ENCODE measurements around the gene TOM1L2. TPM values are rescaled to one million over a fixed set of nuclear protein-coding genes. Genes with fewer than 3 reads are reported as not detected.

Gene TOM1L2
- total and polyA plus RNA-seq, 2 of the 4 experiments (the other 2 are of a cell fraction), result 34.4 to 51.7 TPM

DNA sequence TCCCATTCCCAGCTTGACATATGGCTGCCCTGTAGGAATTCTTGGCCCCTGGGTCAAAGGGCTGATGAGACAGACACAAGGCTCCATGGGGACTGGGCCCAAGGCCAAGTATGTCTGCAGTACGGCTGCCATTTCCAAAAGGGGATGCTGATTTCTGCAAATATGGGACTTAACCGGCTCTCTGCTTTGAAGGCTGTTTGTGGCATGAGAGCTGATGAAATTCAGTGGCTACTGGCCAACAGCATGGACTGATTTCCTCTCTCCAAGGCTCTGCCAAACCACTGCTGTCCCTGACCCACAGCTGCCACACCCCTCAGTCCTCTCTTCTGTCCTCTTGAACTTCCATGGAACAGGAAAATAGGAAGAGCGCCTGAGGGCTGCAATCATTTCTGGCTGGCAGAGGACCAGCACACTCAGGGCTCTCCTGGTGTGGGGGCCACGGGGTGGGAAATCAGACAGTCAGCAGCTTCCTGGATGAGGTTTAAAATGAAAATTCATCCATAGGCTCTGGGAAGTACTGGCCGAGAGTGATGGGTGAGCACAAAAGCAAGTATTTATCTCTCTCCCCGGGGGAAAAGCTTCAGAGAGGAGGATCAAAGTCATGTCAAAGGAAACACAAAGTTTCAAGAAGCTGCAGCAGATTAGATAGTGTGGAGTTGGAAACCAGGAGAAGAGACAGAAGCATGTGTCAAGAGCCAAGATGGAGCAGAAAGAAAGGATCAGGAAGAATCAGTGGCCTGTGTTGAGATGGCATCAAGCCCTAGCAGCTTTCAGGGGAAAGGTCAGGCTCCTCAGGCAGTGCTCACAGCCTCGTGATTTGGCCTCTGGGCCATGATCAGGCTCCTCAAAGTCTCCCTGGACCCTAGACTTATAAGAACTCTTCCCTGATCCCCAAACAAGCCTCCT, 71.3 kb downstream of the TOM1L2 start:
- peak overlapping the region; percentile 14; the same call in 1 of the 2 replicates for H3K23ac ChIP-seq (ENCODE audit: low read depth, low read length)

More for the DNA sequence above, 71.3 kb downstream of the TOM1L2 start:
- peak overlapping the region; percentile 66 for H3K4ac ChIP-seq (ENCODE audit: low read depth, low read length)
- peak overlapping the region; percentile 60 for H2AFZ ChIP-seq (replicated peaks; ENCODE audit: low read length, poor library complexity)
- peak overlapping the region; percentile 68 for H2BK20ac ChIP-seq (ENCODE audit: low read depth, low read length)
- peak overlapping the region; percentile 33; the same call in 1 of the 2 replicates for H4K5ac ChIP-seq (ENCODE audit: low read depth, low read length)
- ChIA-PET POLR2A (ENCODE audit: unreplicated experiment) (interaction anchor here (0.6 kb wide), 1 partner anchor 35 kb away, joined by 5 read pairs; no protein-coding TSS in a partner anchor), CTCF (interaction anchor here (0.7 to 1.3 kb wide), 4 partner anchors 9 to 133 kb away, joined by 3 to 5 read pairs (median 4); no protein-coding TSS in a partner anchor)
- peak overlapping the region; percentile 31 to 77; a peak in 3 of 4 replicates for H4K8ac ChIP-seq (ENCODE audit: low read depth in 2 of 2, low read length in 2 of 2)
- TF ChIP-seq MAZ (IDR thresholded peaks at IDR 0.05; ENCODE audit: borderline replicate concordance, low read depth, low read length) (peak; percentile 63), CTCF (conservative IDR thresholded peaks at IDR 0.05; ENCODE audit: low read depth, low read length) (no peak), MAFK (IDR thresholded peaks at IDR 0.05; ENCODE audit: low read depth, low read length) (no peak; the same call in 1 of the 2 replicates), BHLHE40 (IDR thresholded peaks at IDR 0.05; ENCODE audit: low read depth, low read length) (peak; percentile 38; the same call in 1 of the 2 replicates), RFX5 (IDR thresholded peaks at IDR 0.05; ENCODE audit: low read depth, low read length) (no peak), NFE2L2 (IDR thresholded peaks at IDR 0.05; ENCODE audit: low read depth, low read length) (no peak), SMC3 (IDR thresholded peaks at IDR 0.05; ENCODE audit: low read depth, low read length) (no peak), RAD21 (IDR thresholded peaks at IDR 0.05; ENCODE audit: low read length) (no peak; the same call in 1 of the 2 replicates), CEBPB (IDR thresholded peaks at IDR 0.05; ENCODE audit: low read depth, low read length) (peak; percentile 85), MXI1 (IDR thresholded peaks at IDR 0.05; ENCODE audit: borderline replicate concordance, low read depth, low read length) (peak; percentile 84), FOS (IDR thresholded peaks at IDR 0.05; ENCODE audit: low read depth, low read length) (no peak), CHD1 (IDR thresholded peaks at IDR 0.05; ENCODE audit: low read depth, low read length) (no peak)
- TF ChIP-seq, protein P1, sequence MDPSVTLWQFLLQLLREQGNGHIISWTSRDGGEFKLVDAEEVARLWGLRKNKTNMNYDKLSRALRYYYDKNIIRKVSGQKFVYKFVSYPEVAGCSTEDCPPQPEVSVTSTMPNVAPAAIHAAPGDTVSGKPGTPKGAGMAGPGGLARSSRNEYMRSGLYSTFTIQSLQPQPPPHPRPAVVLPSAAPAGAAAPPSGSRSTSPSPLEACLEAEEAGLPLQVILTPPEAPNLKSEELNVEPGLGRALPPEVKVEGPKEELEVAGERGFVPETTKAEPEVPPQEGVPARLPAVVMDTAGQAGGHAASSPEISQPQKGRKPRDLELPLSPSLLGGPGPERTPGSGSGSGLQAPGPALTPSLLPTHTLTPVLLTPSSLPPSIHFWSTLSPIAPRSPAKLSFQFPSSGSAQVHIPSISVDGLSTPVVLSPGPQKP (IDR thresholded peaks at IDR 0.05; ENCODE audit: borderline replicate concordance, low read depth, low read length), result no peak
- BruUV-seq (replicated peaks), result no TSS peak
- 0 out of 2 replicates have a peak overlapping the region, but pooled peaks have one; percentile 20 for H3K18ac ChIP-seq (ENCODE audit: low read depth, low read length)
- 8% methylated on average over 4 of the region's 7 CpGs; no CpG with 5 or more reads in 1 of the 2 experiments for WGBS, 2 experiments (ENCODE audit: extremely low coverage in 2 of 2, insufficient read length in 1 of 2)
- no peak overlapping the region for H3K4me3 ChIP-seq (ENCODE audit: insufficient read depth, low read depth, low read length)
- intact Hi-C loops (cut with micrococcal nuclease) (loop anchor here (2.0 kb wide), 1 partner anchor 14 kb away; no protein-coding TSS in a partner anchor), in situ Hi-C loops (cut with MboI; ENCODE audit: low sequenced_read_pairs) (no loop called here), dilution Hi-C loops (cut with HindIII; ENCODE audit: low sequenced_read_pairs, unreplicated experiment) (no loop called here)
- no peaks in the 10 kb centered on the region for H3K9me3 ChIP-seq (ENCODE audit: control insufficient read depth, insufficient read depth, low read length)
- H2BK5ac ChIP-seq (ENCODE audit: low read depth, low read length, poor library complexity, severe bottlenecking), result peak overlapping the region; percentile 52
- no peaks in the 10 kb centered on the region for H3K27me3 ChIP-seq (ENCODE audit: control insufficient read depth, insufficient read depth, low read length)
- H2AK5ac ChIP-seq (ENCODE audit: low read depth, low read length), result peak overlapping the region; percentile 76
- peaks cover 7 to 29% of the 10 kb centered on the region in 2 experiments; a peak in 3 of 4 replicates for H3K79me1 ChIP-seq (ENCODE audit: low read depth in 1 of 2, low read length in 2 of 2)
- H3K9ac ChIP-seq (ENCODE audit: low read depth, low read length), result no peak overlapping the region
- peaks cover 24% of the 10 kb centered on the region for H3K9me1 ChIP-seq (ENCODE audit: insufficient read depth, low read length)
- peak overlapping the region; percentile 42 for H3K27ac ChIP-seq (ENCODE audit: insufficient read depth, low read length)
- peak overlapping the region; percentile 83 for H2BK120ac ChIP-seq (ENCODE audit: low read depth, low read length)
- peaks cover 15% of the 10 kb centered on the region for H3K36me3 ChIP-seq (ENCODE audit: control insufficient read depth, insufficient read depth, low read length)
- H2AK9ac ChIP-seq (replicated peaks; ENCODE audit: low read depth, low read length, poor library complexity), result peak overlapping the region; percentile 74
- H4K20me1 ChIP-seq (ENCODE audit: insufficient read depth, low read length), result no peaks in the 10 kb centered on the region
- peak; percentile 84 for ATAC-seq (ENCODE audit: low read depth)
- H3K4me1 ChIP-seq (ENCODE audit: control insufficient read depth, insufficient read depth, low read length), result peaks cover 12% of the 10 kb centered on the region
- peak; percentile 94 for DNase-seq
- peak overlapping the region; percentile 22; the same call in 1 of the 2 replicates for H3K4me2 ChIP-seq (ENCODE audit: low read depth, low read length)
- H2BK15ac ChIP-seq (ENCODE audit: low read depth, low read length), result peak overlapping the region; percentile 69; the same call in 1 of the 3 replicates
- H3K56ac ChIP-seq (ENCODE audit: extremely low read depth, insufficient read depth, low read length), result peak overlapping the region; percentile 62; the same call in 1 of the 2 replicates
- H3K14ac ChIP-seq (replicated peaks; ENCODE audit: low read depth, low read length), result peak overlapping the region; percentile 74
- H4K91ac ChIP-seq (ENCODE audit: insufficient read depth, low read depth, low read length), result peak overlapping the region; percentile 88

Data from IMR-90 (cell line).